DMS79 treated with DMSO at 0.1 percent for 48 hours (cell line): ENCODE data around the gene MAP3K6.
"Not testable (repeated sequence)": the region's sequence is repeated elsewhere in the genome, so short reads cannot be mapped to it uniquely, and the experiment has no call there.

Experiments
- DNase-seq: peaks from one replicate; lab custom pipeline; 2025; lab: John Stamatoyannopoulos, UW

MAP3K6 gene

DNA sequence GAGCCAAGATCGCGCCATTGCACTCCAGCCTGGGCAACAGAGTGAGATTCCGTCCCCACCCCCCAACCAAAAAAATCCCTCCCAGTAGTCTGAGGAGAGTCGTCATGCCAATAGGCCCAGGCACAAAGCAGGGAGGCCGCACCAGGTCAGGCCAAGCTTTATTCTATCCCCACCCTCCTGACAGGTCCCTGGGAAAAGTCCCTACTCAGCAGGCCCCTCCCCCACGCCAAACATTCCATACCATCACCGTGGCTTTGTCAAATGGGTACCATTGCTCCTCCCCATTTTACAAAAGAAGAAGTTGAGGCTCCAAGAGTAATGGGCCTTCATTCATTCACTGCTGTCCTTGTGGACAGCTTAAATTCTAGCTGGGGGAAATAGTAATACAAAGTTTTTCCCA, 31.0 kb upstream of the MAP3K6 start:
- no peak for DNase-seq

DNA sequence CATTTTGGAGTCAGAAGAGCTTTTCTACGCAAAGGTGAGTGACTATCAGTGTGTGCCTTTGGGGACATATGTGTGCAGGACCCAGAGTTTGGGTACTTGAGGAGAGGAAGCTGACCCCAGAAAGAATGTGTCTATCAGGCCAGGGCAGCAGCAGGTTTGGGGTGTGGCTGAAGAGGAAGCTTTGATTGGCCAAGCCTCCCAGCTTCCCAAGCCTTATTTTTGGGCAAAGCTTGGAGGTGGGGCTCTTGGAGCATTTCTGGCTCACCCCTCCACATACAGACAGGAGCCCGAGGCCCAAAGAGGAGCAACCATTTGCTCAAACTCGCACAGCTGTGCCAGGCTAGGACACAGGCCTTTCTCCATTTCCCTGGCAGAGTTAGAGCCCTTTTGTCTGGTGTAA, 30.3 kb upstream of the MAP3K6 start:
- DNase-seq = no peak

DNA sequence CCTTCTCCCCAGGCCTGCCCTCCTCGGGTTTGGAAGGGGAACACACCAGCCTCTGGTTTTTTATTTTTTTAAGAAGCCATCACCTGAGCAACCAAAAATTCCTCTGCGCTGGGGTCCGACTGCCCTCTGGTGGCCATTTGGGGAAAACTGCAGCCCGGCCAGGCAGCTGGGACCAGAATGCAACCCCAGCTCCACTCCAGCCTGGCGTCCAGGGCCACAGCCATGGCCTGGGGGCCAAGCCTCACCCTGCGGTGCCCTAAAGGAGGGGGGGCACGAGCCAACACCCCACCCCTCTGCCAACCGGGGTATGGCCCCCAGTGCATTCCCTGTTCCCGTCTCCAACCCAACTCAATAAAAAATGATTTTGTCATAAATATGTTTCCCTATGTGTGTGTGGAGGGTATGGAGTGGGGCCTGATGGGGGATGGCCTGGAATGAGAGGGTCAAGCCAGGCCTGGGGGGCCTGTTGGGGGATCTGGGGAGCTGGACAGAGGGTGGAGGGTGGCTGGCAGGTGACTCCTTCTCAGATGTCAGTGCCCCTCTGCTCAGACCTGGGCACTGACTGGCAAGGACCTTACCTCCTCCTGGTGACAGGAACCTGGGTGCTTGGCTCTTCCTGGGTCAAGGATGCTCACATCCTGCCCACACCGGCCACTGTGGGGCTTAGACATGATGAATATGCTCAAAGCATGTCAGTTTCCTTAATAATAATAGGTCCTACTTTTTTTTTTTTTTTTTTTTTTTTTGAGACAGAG, 28.9 kb upstream of the MAP3K6 start:
- peak; percentile 85 for DNase-seq

DNA sequence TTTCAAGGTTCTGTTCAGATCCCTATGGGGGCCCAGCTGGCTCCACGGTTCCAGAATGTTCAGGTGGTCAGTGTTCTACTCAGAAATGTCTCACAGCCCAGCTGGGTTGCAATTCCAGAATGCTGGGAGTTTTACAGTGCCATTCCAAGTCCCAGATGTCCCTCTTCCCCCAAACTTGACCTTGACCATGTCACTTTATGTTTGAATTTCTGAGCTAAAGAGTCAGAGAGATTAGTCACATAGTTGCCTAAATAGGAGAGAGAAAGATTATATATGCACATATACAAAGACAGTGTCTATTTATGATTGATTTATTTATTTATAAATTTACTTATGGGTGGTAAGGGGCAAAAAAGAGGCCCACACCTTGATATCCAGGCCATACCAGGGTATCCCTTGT, 28.2 kb upstream of the MAP3K6 start:
- no peak for DNase-seq

DNA sequence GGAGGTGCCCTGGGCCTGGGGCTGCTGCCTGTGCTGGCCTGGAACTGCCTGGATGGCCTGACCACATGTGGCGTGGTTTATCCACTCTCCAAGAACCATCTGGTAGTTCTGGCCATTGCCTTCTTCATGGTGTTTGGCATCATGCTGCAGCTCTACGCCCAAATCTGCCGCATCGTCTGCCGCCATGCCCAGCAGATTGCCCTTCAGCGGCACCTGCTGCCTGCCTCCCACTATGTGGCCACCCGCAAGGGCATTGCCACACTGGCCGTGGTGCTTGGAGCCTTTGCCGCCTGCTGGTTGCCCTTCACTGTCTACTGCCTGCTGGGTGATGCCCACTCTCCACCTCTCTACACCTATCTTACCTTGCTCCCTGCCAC, 27.5 kb upstream of the MAP3K6 start:
- no peak for DNase-seq

GRCh38 chr1:27393641-27394281, 27.0 kb upstream of the MAP3K6 start:
- DNase-seq = no peak

DNA sequence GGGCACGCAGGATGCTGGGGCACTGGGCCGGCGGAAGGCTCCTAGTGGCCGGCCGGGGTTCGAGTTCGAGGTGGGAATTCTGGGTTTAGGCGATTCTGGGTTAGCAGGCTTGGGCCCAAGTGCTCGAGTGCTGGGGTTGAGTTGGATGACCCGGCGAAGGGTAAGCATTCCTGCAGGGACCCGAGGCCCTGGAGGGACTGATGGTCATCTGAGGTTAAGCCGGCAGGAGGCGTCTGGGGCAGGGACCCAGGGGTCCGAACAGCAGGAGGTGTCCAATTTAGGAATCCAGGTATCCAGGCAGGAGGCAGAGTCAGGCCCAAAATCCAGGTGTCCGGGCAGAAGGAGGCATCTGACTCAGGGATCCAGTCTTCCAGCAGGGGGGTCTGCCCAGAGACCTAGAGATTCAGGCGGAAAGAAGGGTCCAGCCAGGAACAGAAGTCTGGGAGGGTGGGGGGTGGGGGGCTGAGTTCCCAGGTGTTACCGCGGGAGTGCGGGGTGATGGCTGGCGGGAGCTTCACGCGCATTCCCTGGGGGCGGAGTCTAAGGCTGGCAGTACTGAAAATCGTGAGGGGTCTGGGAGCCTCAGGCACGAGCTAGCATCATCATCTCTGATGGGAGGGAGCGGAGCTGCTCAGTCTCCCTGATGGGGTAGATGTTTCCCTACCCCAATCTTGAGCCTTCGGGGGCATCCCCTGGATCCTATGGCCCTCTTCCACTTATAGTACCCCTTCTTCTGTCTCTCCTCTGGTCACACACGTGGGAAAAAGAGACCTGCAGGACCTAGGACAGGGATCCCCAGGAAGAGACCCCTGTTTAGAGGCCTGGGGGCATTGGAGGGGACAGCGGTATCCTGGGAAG, 26.2 kb upstream of the MAP3K6 start:
- no peak for DNase-seq

DNA sequence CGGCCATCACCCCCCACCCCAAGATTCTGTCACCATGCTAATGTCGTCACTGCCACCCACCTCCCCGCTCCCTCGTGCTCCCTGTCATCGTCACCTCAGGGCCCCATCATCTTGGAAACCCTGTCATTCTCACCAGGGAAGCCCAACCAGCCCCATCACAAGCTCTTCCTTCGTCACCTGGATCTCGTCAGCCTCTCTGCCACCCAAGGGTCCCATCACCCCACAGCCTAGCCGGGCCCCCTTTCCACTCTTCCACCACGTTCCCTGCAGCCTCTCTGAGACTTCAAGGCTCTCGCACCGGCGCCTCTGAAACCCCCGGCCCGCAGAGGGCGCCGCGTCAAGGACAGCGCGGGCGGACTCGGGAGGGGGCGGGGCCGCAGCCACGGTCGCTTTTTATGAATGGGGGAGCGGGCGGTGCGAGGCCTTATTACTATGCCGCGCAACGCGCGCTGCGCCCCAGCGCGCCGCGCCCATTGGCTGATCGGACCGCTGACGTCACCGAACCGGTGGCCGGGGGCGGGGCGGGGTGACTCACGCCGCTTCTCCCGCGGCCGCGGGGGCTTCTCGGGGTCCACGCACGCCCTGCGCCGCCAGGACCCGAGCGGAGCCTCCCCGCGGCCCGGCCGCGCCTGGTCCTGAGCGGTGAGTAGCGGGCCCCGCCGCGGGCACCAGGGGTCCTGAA, 25.5 kb upstream of the MAP3K6 start, which contains the start of gene GPR3:
Gene GPR3, plus strand, starts transcription at position 527 of the 682 bp plus-strand sequence. CDS start 1,177 bp downstream, outside the sequence.
- DNase-seq = peak; percentile 91

DNA sequence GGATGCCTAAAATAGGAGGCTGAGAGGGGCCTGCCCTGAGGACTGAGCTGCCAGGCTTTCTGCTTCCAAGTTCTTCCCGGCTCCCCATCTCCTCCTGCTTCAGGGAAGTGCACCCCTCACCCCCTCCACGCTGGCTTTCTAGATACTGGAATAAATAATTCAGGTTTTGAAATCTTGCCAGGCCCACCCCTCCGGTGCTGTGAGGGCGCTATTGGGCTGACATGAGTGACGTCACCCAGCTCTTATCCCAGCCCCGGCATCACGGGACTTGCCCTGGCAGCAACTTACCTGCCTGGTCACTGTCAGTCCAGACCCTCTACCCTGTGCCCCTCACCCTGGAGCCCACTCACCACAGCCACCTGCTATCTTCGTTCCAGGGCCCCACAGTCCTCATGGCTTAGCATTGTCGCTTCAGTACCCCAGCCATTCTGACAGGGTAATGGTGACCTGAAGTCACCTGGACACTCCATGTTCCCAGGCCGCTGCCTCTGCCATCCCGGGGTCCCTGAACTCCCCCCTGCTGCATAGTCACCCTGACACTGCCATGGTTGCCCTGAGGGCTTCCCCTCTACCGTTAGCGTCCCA, 24.8 kb upstream of the MAP3K6 start:
- peak; percentile 53 for DNase-seq

DNA sequence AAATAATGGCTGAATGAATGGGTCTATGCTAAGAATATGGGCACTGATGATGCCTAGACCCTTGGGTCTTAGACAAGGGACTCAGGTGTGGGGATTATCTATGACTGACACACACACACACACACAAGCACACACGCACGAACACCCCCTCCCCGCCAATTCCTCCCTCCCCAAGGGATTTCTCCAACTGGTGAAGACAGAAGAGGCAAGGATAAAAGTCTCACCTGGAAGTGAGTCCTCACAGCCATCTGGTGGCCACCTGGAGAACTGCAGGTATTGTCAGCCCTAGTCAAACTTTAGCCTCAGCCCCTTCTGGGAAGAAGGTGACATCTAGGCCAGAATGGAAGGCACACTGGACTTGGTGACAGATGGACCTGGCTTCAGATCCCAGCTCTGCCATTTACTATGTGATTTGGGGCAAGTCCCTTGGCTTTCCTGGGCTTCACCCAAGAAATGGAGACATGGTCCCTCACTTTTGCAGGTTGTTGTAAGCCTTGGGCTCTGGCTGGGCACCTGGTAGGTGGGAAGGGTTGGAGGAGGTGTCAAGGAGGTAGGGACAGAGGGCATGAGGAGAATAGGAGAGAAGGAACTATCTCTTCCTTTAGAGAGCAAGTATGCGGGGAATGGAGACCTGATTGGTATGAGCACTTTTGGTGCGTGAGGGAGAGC, 21.7 kb upstream of the MAP3K6 start:
- peak; percentile 83 for DNase-seq

DNA sequence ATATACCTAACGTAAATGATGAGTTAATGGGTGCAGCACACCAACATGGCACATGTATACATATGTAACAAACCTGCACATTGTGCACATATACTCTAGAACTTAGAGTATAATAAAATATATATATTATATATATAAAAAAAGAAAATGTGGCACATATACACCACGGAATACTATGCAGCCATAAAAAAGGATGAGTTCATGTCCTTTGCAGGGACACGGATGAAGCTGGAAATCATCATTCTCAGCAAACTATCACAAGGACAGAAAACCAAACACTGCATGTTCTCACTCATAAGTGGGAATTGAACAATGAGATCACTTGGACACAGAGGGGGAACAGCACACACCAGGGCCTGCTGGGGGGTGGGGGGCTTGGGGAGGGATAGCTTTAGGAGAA, 18.0 kb upstream of the MAP3K6 start:
- DNase-seq = not testable (repeated sequence)

DNA sequence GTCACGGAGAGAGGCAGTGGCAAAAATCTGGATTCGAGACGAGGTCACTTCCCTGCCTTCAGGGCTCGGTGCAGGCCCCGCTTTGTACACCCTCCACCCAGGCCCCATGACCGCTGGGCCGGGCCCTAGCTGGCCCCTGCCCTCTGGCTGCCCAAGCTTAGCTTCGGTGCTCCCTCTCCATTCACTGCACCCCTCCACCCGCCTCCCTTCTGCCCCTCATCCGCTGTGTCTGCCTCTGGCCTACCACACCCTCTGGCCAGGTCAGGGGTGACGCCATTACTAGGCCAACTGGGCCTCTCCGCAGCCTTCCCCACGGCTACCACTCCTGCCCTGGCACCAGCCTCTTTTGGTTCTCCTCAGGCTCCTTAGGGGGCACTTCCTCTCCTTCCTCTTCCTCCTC, 16.9 kb upstream of the MAP3K6 start:
- no peak for DNase-seq

DNA sequence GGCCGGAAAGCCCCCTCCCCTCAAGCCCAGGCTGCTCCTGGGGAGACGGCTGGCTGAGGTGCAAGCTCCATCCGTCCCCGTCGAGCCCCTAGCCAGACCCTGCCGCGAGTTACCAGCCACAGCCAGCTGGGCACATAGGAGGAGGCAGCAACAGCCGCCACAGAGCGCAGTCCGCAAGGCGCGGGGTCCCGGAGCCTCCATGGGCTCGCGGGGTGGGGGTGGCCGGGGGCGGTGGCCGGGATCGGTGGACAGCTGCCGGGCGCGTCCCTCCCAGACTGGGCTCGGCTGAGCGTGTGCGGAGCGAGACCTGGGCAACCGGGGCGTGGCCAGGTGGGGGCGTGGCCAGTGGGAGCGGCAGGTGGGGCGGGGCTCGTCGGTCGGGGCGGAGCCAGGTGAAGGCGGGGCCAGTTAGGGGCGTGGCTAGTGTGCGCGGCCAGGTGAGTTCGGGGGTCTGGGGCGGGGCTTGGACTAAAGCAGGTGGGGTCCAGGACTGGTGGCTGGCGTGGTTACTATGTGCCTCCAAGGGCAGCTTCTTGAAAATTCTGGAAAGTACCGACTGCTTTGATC, 16.4 kb upstream of the MAP3K6 start, which contains the start of gene CD164L2:
Gene CD164L2, minus strand, starts transcription at position 295 of the 567 bp plus-strand sequence. Its CDS starts 94 bp downstream, at position 201.
- DNase-seq = no peak

DNA sequence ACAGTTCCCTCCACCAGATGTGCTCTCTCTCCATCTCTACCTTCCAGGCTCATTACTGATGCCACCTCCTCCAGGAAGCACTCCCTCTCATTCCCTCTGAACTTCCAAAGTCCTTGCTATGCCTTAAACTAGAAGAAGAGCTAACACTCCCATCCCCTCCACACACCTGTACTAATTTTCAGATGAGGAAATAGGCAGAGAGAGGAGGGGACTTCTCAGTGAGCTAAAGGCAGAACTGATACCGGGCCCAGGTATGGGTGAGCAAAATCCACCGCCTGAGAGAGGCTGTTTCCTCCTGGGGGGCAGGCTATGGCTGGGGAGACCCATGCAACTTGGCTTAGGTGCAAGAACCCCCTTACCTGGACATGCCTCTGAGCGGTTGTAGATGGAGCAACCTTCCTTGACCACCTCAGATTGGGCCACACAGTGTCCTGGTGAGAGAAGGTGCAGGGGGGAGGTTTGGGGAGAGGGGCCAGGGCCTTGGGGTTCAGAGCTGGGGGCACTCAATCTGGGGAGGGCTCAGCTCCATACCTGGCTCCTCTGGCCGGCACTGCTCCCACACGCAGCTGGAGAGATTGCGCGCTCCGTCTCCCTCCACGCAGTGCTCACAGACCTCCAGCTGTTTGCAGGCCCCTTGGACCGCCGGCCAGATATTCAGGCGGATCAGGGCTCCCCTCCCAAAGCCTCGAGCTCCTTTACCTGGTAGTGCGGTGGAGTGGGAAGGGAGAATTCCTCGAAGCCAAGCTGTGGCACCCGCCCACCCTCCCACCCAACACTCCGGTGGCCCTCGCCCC, 15.4 kb upstream of the MAP3K6 start:
- no peak for DNase-seq

GRCh38 chr1:27380766-27381733, 14.3 kb upstream of the MAP3K6 start:
- DNase-seq = no peak

DNA sequence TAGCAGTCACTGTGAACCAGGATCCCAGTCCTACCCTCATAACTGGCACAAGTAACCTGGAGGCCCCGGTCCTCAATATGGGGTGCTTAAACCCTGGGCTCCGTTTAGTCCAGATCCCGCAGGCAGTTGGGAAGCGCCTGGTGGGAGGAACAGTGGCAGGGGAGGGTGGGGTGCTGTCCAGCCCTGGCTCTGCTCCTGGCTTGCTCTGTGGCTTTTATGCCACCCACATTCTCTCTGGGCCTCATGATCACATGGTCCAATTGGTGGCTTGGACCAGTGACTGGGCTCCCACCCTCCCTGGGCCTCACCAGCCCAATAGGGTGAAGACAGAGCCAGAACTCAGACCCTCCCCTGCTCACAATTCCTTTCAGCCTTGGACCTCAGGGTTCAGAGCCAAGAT, 13.5 kb upstream of the MAP3K6 start:
- no peak for DNase-seq

- DNase-seq = no peak
Measured at GRCh38 chr1:27379564-27380122, 12.9 kb upstream of the MAP3K6 start.

GRCh38 chr1:27377760-27378495, 11.2 kb upstream of the MAP3K6 start:
- no peak for DNase-seq
